ENCODE data around the gene ELL2.
A peak's percentile ranks its signal among the peaks of the same experiment; 100 is the strongest.

ELL2 gene

DNA sequence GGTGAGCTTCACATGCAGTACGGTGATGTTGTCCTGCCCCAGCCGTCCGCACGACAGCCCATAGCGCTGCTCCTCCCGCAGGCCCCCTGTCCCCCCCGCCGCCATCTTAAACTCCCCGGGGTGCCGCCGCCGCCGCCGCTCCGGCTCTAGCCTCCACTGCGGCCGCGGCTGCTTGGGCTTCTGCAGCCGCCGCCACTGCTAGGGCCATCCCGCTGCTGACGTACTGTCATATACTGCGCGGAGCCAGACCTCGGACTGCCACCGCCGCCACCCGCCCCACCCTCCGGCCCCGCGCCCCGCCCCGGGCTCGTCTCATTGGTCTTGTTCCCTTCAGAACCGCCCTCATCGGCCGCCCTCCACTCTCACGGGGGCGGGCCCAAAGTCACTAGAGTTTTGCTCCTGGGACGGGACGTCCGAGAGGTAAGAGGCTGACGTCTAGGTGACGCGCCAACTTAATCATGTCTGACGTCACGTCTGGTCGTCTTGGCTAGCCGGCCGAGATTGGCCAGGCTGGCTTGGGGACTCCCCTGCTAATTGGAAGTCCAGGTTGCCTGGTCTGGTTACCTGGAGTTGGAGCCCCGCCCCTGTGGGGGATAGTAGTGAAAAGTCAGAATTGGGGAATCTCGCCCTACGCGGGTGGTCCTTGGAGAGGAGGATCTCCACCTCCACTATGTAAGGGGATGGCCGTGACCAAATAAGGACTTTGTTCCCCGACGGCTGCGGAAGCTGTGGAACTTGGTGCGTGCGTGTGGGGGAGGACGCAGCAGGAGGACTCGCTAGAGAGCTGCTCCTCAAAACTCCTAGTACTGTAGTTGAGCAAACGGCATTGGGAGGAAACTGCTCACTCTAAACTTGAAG, at the start of gene ELL2:
TSS of gene ELL2 (minus strand) at position 235 of the 858 bp plus-strand sequence. CDS start at position 105, 130 bp downstream.
- peak; percentile 99 for DNase-seq (ENCODE audit: low read depth)
- TF ChIP-seq, protein P1, sequence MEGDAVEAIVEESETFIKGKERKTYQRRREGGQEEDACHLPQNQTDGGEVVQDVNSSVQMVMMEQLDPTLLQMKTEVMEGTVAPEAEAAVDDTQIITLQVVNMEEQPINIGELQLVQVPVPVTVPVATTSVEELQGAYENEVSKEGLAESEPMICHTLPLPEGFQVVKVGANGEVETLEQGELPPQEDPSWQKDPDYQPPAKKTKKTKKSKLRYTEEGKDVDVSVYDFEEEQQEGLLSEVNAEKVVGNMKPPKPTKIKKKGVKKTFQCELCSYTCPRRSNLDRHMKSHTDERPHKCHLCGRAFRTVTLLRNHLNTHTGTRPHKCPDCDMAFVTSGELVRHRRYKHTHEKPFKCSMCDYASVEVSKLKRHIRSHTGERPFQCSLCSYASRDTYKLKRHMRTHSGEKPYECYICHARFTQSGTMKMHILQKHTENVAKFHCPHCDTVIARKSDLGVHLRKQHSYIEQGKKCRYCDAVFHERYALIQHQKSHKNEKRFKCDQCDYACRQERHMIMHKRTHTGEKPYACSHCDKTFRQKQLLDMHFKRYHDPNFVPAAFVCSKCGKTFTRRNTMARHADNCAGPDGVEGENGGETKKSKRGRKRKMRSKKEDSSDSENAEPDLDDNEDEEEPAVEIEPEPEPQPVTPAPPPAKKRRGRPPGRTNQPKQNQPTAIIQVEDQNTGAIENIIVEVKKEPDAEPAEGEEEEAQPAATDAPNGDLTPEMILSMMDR (conservative IDR thresholded peaks at IDR 0.05; ENCODE audit: control insufficient read depth, insufficient read depth, low read depth, low read length) = no peak
- H3K4me3 ChIP-seq (ENCODE audit: control insufficient read depth, low read depth, low read length) = peak within 1 kb of the TSS; percentile 77

DNA sequence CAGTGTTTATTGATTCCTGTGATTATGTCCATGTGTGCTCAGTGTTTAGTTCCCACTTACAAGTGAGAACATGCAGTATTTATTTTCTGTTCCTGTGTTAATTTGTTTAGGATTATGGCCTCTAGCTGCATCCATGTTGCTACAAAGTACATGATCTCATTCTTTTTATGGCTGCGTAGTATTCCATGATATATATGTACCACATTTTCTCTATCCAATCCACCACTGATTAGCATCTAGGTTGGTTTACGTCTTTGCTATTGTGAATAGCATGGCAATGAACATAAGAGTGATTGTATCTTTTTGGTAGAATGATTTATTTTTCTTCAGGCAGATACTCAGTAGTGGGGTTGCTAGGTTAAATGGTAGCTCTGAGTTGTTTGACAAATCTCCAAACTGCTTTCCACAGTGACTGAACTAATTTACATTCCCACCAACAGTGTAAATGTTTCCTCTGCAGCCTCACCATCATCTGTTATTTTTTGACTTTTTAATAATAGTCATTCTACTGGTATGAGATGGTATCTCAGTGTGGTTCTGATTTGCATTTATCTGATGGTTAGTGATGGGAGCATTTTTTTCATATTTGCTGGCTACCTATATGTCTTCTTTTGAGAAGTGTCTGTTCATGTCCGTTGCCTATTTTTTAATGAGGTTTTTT, 47.5 kb upstream of the ELL2 start:
- no peak for DNase-seq (ENCODE audit: low read depth)
- no peak overlapping the region for H3K4me3 ChIP-seq (ENCODE audit: control insufficient read depth, low read depth, low read length)
- TF ChIP-seq, protein P1 (conservative IDR thresholded peaks at IDR 0.05; ENCODE audit: control insufficient read depth, insufficient read depth, low read depth, low read length) = no peak

DNA sequence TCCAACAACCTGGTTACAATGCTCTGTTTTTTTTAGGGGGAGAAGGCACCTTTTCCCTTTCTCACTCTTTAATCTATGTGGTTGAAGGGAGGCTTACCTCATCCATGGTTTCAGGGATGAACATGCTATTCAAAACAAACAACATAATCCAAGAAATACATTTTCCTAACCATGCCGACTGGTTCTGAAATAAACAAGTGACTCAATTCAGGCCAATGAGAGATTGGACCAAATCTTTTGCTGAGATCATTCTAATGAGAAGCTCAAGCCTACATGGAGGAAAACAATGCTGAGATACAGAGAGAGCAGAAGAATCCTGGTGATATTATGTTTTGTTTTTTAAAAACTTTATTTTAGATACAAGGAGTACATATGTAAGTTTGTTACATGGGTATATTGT, 46.8 kb upstream of the ELL2 start:
- TF ChIP-seq, protein P1 (conservative IDR thresholded peaks at IDR 0.05; ENCODE audit: control insufficient read depth, insufficient read depth, low read depth, low read length) = no peak
- no peak for DNase-seq (ENCODE audit: low read depth)
- H3K4me3 ChIP-seq (ENCODE audit: control insufficient read depth, low read depth, low read length) = no peak overlapping the region

DNA sequence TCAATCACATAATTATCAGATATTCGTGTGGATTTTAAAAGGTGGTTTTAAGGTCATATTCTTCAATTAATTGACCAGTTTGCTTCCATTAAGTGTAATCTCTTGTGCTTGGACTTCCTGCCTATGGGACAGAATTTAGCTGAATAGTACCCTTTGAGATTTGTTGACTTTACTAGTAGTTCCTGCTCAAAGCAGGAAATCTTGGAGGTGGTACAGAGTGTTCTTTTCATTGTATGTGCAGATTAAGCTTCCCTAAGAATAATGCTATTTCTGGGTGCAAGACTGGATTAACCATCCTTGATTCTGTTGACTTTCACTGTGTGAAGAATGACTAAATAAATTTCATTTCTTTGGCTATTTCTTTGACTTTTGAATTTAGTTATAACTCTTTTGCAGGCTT, 45.4 kb upstream of the ELL2 start:
- DNase-seq (ENCODE audit: low read depth) = no peak
- TF ChIP-seq, protein P1 (conservative IDR thresholded peaks at IDR 0.05; ENCODE audit: control insufficient read depth, insufficient read depth, low read depth, low read length) = no peak

DNA sequence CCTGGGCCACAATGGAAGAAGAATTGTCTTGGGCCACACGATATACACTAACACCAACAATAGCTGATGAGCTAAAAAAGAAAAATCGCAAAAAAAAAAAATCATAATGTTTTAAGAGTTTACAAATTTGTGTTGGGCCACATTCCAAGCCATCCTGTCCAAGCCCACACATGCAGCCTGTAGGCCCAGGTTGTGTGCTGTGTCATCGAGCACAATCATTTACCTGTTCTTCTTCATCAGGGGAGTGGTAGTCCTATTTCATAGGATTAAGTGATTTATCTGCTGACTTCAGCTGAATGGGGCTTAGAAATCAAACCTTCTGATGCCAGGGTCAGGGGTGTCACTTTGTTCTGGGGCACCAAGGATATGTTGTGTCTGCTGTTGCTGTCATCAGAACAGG, 44.6 kb upstream of the ELL2 start:
- TF ChIP-seq, protein P1 (conservative IDR thresholded peaks at IDR 0.05; ENCODE audit: control insufficient read depth, insufficient read depth, low read depth, low read length) = no peak
- no peak overlapping the region for H3K4me3 ChIP-seq (ENCODE audit: control insufficient read depth, low read depth, low read length)
- DNase-seq (ENCODE audit: low read depth) = no peak

More for the DNA sequence above, 45.4 kb upstream of the ELL2 start:
- no peak overlapping the region for H3K4me3 ChIP-seq (ENCODE audit: control insufficient read depth, low read depth, low read length)

DNA sequence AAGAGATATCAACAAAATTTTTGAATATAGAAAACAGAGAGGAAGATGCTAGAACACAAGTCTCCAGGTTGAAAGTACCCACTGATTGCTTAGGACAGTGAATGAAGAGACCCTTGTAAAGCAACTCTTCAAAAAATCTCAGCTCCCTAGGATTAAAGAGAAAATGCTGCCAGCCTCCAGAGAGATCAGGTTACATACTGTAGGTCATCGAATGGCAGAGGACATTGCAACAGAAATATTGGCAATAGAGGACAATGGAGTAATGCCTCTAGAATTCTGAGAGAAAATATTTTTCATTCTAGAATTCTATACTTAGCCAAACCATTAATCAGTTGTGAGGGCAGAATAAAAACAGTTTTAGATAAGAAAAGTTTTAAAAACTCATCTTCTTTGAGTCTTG, 43.1 kb upstream of the ELL2 start:
- DNase-seq (ENCODE audit: low read depth) = peak; percentile 22
- no peak overlapping the region for H3K4me3 ChIP-seq (ENCODE audit: control insufficient read depth, low read depth, low read length)
- TF ChIP-seq, protein P1 (conservative IDR thresholded peaks at IDR 0.05; ENCODE audit: control insufficient read depth, insufficient read depth, low read depth, low read length) = no peak

Data from fibroblast of mammary gland (primary cell).